Vagina (tissue), 2 donors: Measurements from ENCODE around the gene RNF31. TPM values are rescaled to one million over a fixed set of nuclear protein-coding genes. Genes with fewer than 3 reads are reported as not detected.

Experiments used
- DNase-seq, 2 donors: peaks; one replicate each; pipeline ENCODE4 v3.0.0-alpha.2; 2017; ENCODE audit errors: extremely low spot score in 2 of 2
- H3K27ac ChIP-seq: fragments of 200-600 bp; sonication (generic); one replicate; pipeline ENCODE4 v1.5.1; 2019
- H3K27me3 ChIP-seq: fragments of 200-600 bp; sonication (generic); one replicate; pipeline ENCODE4 v1.5.1; 2019
- H3K36me3 ChIP-seq, 2 donors: fragments of 200-600 bp; sonication (generic); one replicate each; pipeline ENCODE4 v1.5.1; 2017 to 2019
- H3K4me1 ChIP-seq: fragments of 200-600 bp; sonication (generic); one replicate; pipeline ENCODE4 v1.5.1; 2019
- H3K4me3 ChIP-seq, 2 donors: fragments of 200-600 bp; sonication (generic); 1 replicate in 1 of 2; 2 replicates in 1 of 2; pipeline ENCODE4 v1.5.1; 2016 to 2019
- H3K9me3 ChIP-seq: fragments of 200-600 bp; sonication (generic); one replicate; pipeline ENCODE4 v1.5.1; 2019
- POLR2A ChIP-seq, 2 donors: fragments of 450-650 bp; IDR thresholded peaks; one replicate each; pipeline ENCODE4 v1.6.1; 2017; ENCODE audit warnings: antibody characterized with exemption in 2 of 2, mild to moderate bottlenecking in 2 of 2, moderate library complexity in 2 of 2
- POLR2AphosphoS5 ChIP-seq, 2 donors: sonication (generic); formaldehyde crosslinking; IDR thresholded peaks; one replicate each; pipeline ENCODE4 v1.9.0; 2017; ENCODE audit warnings: antibody characterized with exemption in 2 of 2, mild to moderate bottlenecking in 2 of 2, low read depth in 1 of 2; ENCODE audit not compliant: insufficient read depth in 1 of 2
- intact Hi-C: fragments of 100-400 bp; cut with DNase I; formaldehyde crosslinking; loops from one replicate; pipeline ENCODE4 v1.15.1; 2023
- total RNA-seq: library from RNA; depleted of rRNA; stranded (reverse); fragments of >200 nt; gene quantifications from one replicate; pipeline ENCODE4 v1.2.3, GENCODE V29; 2016
- TF ChIP-seq, protein P1 (sequence below), 3 experiments: fragments of 450-650 bp in 2 of 3; fragments of 200-600 bp in 1 of 3; sonication (generic) in 1 of 3; IDR thresholded peaks; one replicate each; pipeline ENCODE4 v1.5.1; 2017 to 2019; ENCODE audit warnings: antibody characterized with exemption in 3 of 3, mild to moderate bottlenecking in 2 of 3, moderate library complexity in 2 of 3

Gene RNF31
- total RNA-seq, 1 donor from 2014 or later: 87.9 TPM

DNA sequence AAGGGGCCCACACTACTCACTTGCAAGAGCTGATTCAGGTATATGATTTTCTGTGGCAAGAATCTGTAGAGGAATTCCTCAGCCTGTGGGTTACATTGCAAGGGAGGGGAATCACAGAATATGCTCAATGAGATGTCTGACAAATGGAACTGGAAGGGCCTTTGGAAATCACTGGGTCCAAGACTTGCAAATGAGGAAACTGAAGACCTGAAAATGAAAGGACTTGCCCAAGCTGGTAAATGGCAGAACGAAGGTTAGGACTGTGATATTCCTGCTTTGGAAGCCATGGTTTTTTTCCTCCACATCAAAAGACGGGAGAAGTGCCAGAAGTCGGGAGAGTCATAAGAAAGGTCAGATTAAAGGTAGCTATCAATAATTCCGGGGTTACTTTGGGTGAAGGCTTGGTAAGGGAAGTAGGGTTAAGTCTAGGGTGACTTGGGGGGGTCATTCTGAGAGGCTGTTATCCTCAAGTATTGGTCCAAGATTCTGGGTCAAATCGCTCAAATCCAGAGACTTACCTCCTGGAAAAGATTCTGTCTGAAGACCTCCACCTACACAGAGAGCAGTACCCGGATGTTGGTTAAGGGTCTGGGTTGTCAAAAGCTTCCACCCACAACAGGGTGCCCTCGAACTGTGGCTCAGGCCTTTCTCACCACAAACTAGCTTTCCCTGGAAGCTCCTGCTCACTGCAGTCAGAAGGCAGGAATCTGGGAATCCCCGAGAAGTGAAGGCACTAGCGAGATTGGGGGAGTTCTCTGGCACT lies 1.4 kb upstream of the RNF31 start:
- Histone ChIP-seq H3K4me3 (peak overlapping the region; percentile 88 to 94), H3K4me1 (peaks cover 41% of the 10 kb centered on the region), H3K27ac (peak overlapping the region; percentile 87), H3K9me3 (no peaks in the 10 kb centered on the region), H3K36me3 (peaks cover 0 to 21% of the 10 kb centered on the region in 2 donors), H3K27me3 (no peaks in the 10 kb centered on the region)
- TF ChIP-seq, protein P1, sequence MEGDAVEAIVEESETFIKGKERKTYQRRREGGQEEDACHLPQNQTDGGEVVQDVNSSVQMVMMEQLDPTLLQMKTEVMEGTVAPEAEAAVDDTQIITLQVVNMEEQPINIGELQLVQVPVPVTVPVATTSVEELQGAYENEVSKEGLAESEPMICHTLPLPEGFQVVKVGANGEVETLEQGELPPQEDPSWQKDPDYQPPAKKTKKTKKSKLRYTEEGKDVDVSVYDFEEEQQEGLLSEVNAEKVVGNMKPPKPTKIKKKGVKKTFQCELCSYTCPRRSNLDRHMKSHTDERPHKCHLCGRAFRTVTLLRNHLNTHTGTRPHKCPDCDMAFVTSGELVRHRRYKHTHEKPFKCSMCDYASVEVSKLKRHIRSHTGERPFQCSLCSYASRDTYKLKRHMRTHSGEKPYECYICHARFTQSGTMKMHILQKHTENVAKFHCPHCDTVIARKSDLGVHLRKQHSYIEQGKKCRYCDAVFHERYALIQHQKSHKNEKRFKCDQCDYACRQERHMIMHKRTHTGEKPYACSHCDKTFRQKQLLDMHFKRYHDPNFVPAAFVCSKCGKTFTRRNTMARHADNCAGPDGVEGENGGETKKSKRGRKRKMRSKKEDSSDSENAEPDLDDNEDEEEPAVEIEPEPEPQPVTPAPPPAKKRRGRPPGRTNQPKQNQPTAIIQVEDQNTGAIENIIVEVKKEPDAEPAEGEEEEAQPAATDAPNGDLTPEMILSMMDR (IDR thresholded peaks at IDR 0.05): no peak
- TF ChIP-seq POLR2AphosphoS5 (IDR thresholded peaks at IDR 0.05; ENCODE audit: insufficient read depth in 1 of 2, low read depth in 1 of 2) (no peak), POLR2A (IDR thresholded peaks at IDR 0.05) (no peak)
- intact Hi-C loops: no loop called here
- peak in 1 of 2 donors; percentile 91 for DNase-seq

DNA sequence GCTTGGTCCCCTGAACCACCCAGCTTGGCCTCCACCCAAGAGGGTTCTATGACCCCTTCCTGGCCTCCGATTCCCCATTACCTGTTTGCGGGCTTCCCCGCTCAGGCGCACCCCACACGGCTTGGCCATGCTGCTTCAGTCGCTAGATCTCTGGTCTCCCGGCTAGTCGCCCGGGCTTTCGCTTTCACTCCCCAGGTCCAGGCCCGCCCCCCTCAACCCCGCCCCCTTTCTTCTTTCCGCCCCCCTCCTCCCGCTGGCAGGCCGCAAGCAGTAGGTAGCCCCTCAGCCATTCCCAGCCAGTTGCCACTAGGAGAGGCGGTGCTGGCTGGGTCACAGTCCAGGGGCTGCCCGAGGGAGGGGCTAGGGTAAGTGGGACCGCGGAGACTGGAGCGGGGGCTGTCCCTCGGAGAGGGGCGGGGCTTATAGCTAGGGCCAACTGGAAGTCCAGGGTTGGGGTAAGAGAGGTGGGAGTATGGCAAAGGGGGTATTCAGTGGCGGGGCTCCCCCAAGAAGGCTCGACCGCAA lies 783 bp upstream of the RNF31 start, which contains the start of gene PSME2:
TSS of gene PSME2 (minus strand) at position 158 of the 525 bp plus-strand sequence. CDS start at position 129, 29 bp downstream.
- Histone ChIP-seq H3K4me3 (peak within 1 kb of the TSS; percentile 88 to 94), H3K9me3 (no peaks in the 10 kb centered on the region), H3K4me1 (peaks cover 39% of the 10 kb centered on the region), H3K27ac (peak within 1 kb of the TSS; percentile 87), H3K27me3 (no peaks in the 10 kb centered on the region), H3K36me3 (peaks cover 0 to 27% of the 10 kb centered on the region in 2 donors)
- TF ChIP-seq POLR2A (IDR thresholded peaks at IDR 0.05) (peak in 1 of 2 donors; percentile 21), POLR2AphosphoS5 (IDR thresholded peaks at IDR 0.05; ENCODE audit: insufficient read depth in 1 of 2, low read depth in 1 of 2) (no peak)
- TF ChIP-seq, protein P1 (IDR thresholded peaks at IDR 0.05): no peak
- DNase-seq: no peak
- intact Hi-C loops: no loop called here

DNA sequence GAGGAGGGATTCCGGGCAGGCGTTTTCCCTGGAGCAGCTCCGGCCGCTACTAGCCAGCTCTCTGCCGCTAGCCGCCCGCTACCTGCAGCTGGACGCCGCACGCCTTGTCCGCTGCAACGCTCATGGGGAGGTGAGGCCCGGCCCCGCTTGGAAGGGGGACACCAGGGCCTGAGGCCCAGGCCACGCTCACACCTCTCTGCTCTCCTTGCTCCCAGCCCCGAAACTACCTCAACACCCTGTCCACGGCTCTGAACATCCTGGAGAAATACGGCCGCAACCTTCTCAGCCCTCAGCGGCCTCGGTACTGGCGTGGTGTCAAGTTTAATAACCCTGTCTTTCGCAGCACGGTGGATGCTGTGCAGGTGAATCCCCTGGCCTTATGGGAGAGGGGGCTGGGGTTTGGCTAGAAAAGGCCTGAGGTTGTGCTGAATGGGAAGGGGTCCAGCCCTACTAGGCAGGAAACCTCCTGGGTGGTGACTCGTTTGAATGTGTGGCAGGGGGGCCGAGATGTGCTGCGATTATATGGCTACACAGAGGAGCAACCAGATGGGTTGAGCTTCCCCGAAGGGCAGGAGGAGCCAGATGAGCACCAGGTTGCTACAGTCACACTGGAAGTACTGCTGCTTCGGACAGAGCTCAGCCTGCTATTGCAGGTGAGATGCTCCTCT lies 597 bp downstream of the RNF31 start:
- Histone ChIP-seq H3K36me3 (peaks cover 0 to 41% of the 10 kb centered on the region in 2 donors), H3K27ac (peak overlapping the region; percentile 87), H3K4me3 (peak overlapping the region; percentile 88 to 94), H3K9me3 (no peaks in the 10 kb centered on the region), H3K4me1 (peaks cover 32% of the 10 kb centered on the region), H3K27me3 (no peaks in the 10 kb centered on the region)
- TF ChIP-seq, protein P1 (IDR thresholded peaks at IDR 0.05): no peak
- TF ChIP-seq POLR2A (IDR thresholded peaks at IDR 0.05) (no peak), POLR2AphosphoS5 (IDR thresholded peaks at IDR 0.05; ENCODE audit: insufficient read depth in 1 of 2, low read depth in 1 of 2) (no peak)
- intact Hi-C loops: no loop called here
- DNase-seq: no peak

DNA sequence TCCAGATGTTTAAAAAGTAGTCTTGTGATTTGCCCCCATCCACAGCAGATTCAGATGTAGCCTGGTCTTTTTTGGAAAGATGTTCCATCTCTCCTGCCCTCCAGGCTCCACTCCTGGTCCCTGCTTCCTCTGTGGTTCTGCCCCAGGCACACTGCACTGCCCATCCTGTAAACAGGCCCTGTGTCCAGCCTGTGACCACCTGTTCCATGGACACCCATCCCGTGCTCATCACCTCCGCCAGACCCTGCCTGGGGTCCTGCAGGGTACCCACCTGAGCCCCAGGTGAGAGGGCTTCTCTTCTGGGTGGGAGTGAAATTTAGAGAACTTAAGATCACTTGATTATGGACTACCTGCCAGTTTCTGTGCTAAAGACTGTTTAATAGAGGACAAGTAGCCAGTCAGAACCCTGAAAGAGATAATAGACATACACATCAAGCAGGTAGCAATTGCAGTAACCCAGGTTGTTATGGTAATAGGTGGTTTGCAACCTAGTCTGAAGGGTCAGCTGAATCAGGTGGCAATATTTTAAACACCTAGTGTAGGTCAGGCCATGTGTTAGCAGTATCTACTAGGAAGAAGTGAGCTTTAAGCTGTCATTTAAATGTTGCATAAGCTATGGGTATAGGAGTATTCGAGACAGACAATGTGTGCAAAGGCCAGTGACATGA lies 2.1 kb downstream of the RNF31 start:
- intact Hi-C loops: no loop called here
- no peak for DNase-seq
- no peak overlapping the region for H3K4me3 ChIP-seq
- H3K27me3 ChIP-seq: no peaks in the 10 kb centered on the region
- H3K4me1 ChIP-seq: peaks cover 32% of the 10 kb centered on the region
- H3K9me3 ChIP-seq: no peaks in the 10 kb centered on the region
- no peak for TF ChIP-seq POLR2AphosphoS5 (IDR thresholded peaks at IDR 0.05; ENCODE audit: insufficient read depth in 1 of 2, low read depth in 1 of 2)
- TF ChIP-seq POLR2A (IDR thresholded peaks at IDR 0.05): no peak
- TF ChIP-seq, protein P1 (IDR thresholded peaks at IDR 0.05): no peak
- no peak overlapping the region for H3K27ac ChIP-seq
- H3K36me3 ChIP-seq: peaks cover 0 to 51% of the 10 kb centered on the region in 2 donors
